ENCODE measurements around the gene ARSG. TPM values are rescaled to one million over a fixed set of nuclear protein-coding genes. Genes with fewer than 3 reads are reported as not detected.

ARSG gene
- polyA plus RNA-seq, 1 experiment = 1.9 TPM

DNA sequence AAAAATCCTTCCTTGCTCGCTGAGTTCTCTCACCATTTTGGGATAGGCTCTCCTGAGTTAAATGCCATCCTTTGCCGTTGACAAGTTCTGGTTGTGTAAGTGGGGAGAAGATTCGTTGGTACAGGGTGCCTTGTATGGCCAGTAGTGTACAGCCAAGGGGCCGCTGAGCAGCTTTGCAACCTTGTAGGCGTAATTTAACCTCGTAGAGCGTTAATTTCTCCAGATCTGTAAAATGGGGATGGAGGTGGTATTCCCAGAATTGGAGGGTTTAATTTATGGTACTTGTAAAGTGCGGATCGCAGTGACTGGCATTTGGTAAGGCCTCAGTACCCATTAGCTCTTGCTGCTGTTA is 1.4 kb downstream of the ARSG start:
- Histone ChIP-seq H3K27ac (ENCODE audit: low read depth, low read length) (no peak overlapping the region), H3K4me3 (ENCODE audit: low read depth, low read length) (no peak overlapping the region; the same call in 1 of the 2 replicates), H3K9me3 (ENCODE audit: control insufficient read depth, insufficient read depth, low read length) (no peaks in the 10 kb centered on the region; the same call in 1 of the 2 replicates), H3K27me3 (ENCODE audit: control insufficient read depth, insufficient read depth, low read length) (peaks cover 22% of the 10 kb centered on the region)
- no peak for DNase-seq (ENCODE audit: low read depth, low spot score)
- TF ChIP-seq CTCF (IDR thresholded peaks at IDR 0.05; ENCODE audit: low read depth, low read length) = no peak
- ChIA-PET CTCF (interaction anchor here (1.4 to 3.7 kb wide), 2 partner anchors 107 to 144 kb away, joined by 7 to 9 read pairs; no protein-coding TSS in a partner anchor), POLR2A (no interaction called here)

DNA sequence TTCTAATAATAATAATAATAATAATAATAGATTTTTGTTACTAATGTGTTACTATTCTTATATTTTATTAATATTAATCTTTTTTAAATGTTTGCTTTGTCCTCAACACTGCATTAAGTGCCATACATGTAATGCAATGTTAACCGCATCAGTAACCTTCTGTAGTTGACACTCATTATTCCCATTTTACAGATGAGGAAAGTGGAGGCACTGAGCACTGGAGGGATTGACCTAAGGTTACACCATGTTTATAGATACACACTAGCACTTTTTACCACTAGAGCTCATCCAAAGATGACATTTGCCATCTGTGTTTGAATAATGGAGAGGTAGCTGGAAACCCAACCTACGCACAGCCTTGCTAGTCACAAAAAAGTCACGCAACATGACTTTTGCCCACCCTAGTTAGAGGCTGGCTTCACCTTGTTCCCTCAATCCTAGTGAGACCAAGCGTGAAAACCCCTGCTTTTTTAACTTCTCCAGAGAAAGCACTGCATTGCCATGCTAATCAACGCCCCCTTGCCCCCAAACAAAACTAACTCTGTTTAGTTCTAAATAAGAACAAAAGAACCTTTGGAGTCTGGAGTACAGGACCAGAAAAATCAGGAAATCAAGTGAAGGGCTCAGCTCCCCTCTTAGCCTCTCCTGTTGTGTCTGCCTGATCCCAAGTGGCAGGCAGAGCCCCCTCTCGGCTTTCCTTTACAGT is 2.3 kb downstream of the ARSG start:
- no peak for DNase-seq (ENCODE audit: low read depth, low spot score)

DNA sequence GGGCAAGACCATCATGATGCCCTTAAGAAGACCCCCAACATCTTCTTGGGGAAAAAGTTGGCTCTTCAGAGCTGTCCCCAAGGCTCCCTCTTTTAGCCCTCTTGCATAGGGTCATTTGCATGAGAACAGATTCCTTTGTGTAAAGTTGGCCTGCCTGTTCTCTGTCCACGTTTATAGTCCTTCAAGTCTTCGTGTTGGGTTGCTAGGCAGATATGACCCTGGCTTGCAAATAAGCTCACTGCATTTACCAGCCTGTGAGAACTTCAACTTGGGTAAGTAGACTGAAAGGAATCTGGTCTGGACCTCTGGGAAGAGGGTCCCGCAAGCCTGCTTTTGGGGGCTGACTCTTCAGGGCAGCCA is 2.9 kb downstream of the ARSG start:
- TF ChIP-seq CTCF (IDR thresholded peaks at IDR 0.05; ENCODE audit: low read depth, low read length) = no peak
- H3K27me3 ChIP-seq (ENCODE audit: control insufficient read depth, insufficient read depth, low read length) = peaks cover 22% of the 10 kb centered on the region
- H3K27ac ChIP-seq (ENCODE audit: low read depth, low read length) = no peak overlapping the region
- ChIA-PET POLR2A (no interaction called here), CTCF (interaction anchor here (0.9 kb wide), 1 partner anchor 105 kb away, joined by 3 read pairs; no protein-coding TSS in a partner anchor)
- no peak overlapping the region for H3K4me3 ChIP-seq (ENCODE audit: low read depth, low read length)
- no peaks in the 10 kb centered on the region; the same call in 1 of the 2 replicates for H3K9me3 ChIP-seq (ENCODE audit: control insufficient read depth, insufficient read depth, low read length)
- no peak for DNase-seq (ENCODE audit: low read depth, low spot score)

More for the DNA sequence above, 2.3 kb downstream of the ARSG start:
- no peak for TF ChIP-seq CTCF (IDR thresholded peaks at IDR 0.05; ENCODE audit: low read depth, low read length)
- CTCF ChIA-PET = interaction anchor here (0.9 kb wide), 1 partner anchor 105 kb away, joined by 3 read pairs; no protein-coding TSS in a partner anchor
- Histone ChIP-seq H3K27me3 (ENCODE audit: control insufficient read depth, insufficient read depth, low read length) (peaks cover 22% of the 10 kb centered on the region), H3K9me3 (ENCODE audit: control insufficient read depth, insufficient read depth, low read length) (no peaks in the 10 kb centered on the region; the same call in 1 of the 2 replicates), H3K27ac (ENCODE audit: low read depth, low read length) (no peak overlapping the region), H3K4me3 (ENCODE audit: low read depth, low read length) (no peak overlapping the region)
- POLR2A ChIA-PET = no interaction called here

DNA sequence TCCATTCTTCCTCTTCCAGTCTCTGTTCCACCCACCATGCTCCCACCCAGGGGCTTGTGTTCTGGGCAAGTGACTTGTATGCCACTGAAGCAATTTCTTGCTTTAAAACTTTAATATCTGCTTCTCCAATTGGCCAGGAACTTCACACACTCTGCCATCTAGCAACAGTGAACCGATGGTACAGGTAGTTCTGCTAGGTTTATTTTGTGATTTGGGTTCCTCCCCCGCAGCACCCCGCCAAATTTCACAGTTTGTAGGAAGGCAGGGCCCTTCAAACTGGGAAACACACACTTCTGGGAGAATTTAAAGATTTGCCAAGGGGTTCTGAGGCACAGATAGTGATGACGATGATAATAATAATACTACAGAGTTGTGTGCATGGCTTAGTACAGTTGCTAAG is 3.3 kb downstream of the ARSG start:
- POLR2A ChIA-PET = no interaction called here
- TF ChIP-seq CTCF (IDR thresholded peaks at IDR 0.05; ENCODE audit: low read depth, low read length) = no peak
- CTCF ChIA-PET = interaction anchor here (0.9 kb wide), 1 partner anchor 104 kb away, joined by 3 read pairs; no protein-coding TSS in a partner anchor

DNA sequence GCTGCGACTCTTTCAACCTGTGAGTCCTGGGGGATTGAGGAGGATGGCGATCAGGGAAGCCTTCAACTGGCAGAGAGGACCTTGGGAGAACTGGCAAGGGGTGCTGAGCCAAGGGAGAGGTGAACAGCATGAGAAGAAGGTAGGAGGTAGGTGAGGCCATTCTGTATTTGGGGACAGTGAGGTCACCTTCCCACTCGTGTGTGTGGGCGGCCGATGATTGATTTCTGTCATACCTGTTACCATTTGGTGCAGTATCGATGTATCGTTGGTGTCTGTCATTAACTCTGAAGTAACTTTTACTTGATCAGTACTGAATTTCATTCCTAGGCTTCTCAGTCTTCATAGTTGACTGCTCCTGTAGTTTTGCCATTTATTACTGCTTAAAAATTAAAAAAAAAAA is 3.8 kb downstream of the ARSG start:
- POLR2A ChIA-PET = no interaction called here
- CTCF ChIA-PET = no interaction called here

More for the DNA sequence above, 3.3 kb downstream of the ARSG start:
- no peak overlapping the region for H3K27ac ChIP-seq (ENCODE audit: low read depth, low read length)
- H3K9me3 ChIP-seq (ENCODE audit: control insufficient read depth, insufficient read depth, low read length) = no peaks in the 10 kb centered on the region; the same call in 1 of the 2 replicates
- no peak for DNase-seq (ENCODE audit: low read depth, low spot score)
- H3K4me3 ChIP-seq (ENCODE audit: low read depth, low read length) = no peak overlapping the region
- H3K27me3 ChIP-seq (ENCODE audit: control insufficient read depth, insufficient read depth, low read length) = peaks cover 22% of the 10 kb centered on the region

More for the DNA sequence above, 3.8 kb downstream of the ARSG start:
- no peak for DNase-seq (ENCODE audit: low read depth, low spot score)
- Histone ChIP-seq H3K27ac (ENCODE audit: low read depth, low read length) (no peak overlapping the region), H3K27me3 (ENCODE audit: control insufficient read depth, insufficient read depth, low read length) (peaks cover 22% of the 10 kb centered on the region), H3K9me3 (ENCODE audit: control insufficient read depth, insufficient read depth, low read length) (no peaks in the 10 kb centered on the region; the same call in 1 of the 2 replicates), H3K4me3 (ENCODE audit: low read depth, low read length) (no peak overlapping the region)
- TF ChIP-seq CTCF (IDR thresholded peaks at IDR 0.05; ENCODE audit: low read depth, low read length) = no peak
